ENCODE data around the gene ALDH1L1. TPM values are rescaled to one million over a fixed set of nuclear protein-coding genes. Genes with fewer than 3 reads are reported as not detected.

ALDH1L1 gene
- total and polyA plus RNA-seq, 7 experiments from 2014 or later = not detected

DNA sequence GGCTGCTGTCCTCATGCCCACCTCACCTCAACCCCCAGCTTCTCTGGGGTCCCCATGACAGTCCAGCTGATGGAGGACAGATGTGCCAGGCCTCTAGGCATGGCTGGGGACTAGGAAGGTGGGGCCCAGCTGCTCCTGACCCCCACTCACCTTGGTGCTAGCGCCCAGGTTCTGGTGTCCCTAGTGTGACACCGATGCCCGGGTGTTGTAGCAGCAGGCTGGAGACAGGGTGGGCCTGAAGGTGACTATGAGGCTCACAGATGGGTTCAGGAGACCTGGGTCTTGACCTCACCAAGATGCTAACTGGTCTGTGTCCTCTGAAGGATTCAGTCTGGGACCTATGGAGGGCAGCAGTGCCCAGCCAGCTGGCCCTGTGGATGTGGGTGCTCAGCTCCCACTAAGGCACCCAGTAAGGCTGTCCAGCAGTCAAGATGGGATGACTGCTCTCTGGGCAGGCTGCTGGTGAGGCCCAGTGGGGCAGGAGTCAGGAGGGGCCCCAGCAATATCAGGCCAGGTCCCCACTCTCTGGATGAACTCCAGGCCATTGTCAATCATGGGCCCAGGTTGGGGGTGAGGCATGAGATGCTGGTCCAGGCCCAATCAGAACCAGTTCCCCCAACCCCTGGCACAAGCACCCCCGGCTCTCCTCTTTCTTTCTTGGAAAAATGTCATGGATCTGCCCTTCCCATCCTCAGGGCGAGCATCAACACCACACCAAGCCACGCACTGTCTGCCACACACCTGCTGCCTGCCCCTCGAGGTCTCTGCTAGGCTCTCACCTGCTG is 33.0 kb downstream of the ALDH1L1 start:
- Histone ChIP-seq H3K9me3 (ENCODE audit: control insufficient read depth in 2 of 3, low read length in 3 of 3) (no peaks in the 10 kb centered on the region), H3K27ac (ENCODE audit: low read depth, low read length) (no peak overlapping the region), H3K36me3 (ENCODE audit: control insufficient read depth in 2 of 3, insufficient read depth in 3 of 3, low read length in 3 of 3) (no peaks in the 10 kb centered on the region), H3K27me3 (ENCODE audit: control insufficient read depth in 2 of 2, insufficient read depth in 2 of 2, low read length in 2 of 2) (no peaks in the 10 kb centered on the region), H3K4me3 (ENCODE audit: low read length) (no peak overlapping the region), H3K4me1 (ENCODE audit: control insufficient read depth in 2 of 2, insufficient read depth in 2 of 2, low read length in 2 of 2) (no peaks in the 10 kb centered on the region)
- H3K4me1 Mint-ChIP-seq = no peaks in the 10 kb centered on the region
- no peaks in the 10 kb centered on the region for H3K36me3 Mint-ChIP-seq
- POLR2A ChIA-PET = no interaction called here
- intact Hi-C loops (cut with micrococcal nuclease) = no loop called here
- DNase-seq (peak in 1 of 9 donors; percentile 4), ATAC-seq (no peak)
- no peaks in the 10 kb centered on the region for H3K9me3 Mint-ChIP-seq
- no peak overlapping the region for H3K27ac Mint-ChIP-seq
- CTCF ChIA-PET = no interaction called here
- H3K27me3 Mint-ChIP-seq = peaks cover 0 to 15% (median 0%) of the 10 kb centered on the region in 5 donors
- H3K4me3 Mint-ChIP-seq = no peak overlapping the region

- H3K27ac ChIP-seq (ENCODE audit: low read depth, low read length) = no peak overlapping the region
- no peaks in the 10 kb centered on the region for H3K27me3 ChIP-seq (ENCODE audit: control insufficient read depth in 2 of 2, insufficient read depth in 2 of 2, low read length in 2 of 2)
- no peaks in the 10 kb centered on the region for H3K9me3 ChIP-seq (ENCODE audit: control insufficient read depth in 2 of 3, low read length in 3 of 3)
- no peaks in the 10 kb centered on the region for H3K36me3 ChIP-seq (ENCODE audit: control insufficient read depth in 2 of 3, insufficient read depth in 3 of 3, low read length in 3 of 3)
- ATAC-seq (peak; percentile 15), DNase-seq (no peak)
- Mint-ChIP-seq H3K27ac (no peak overlapping the region), H3K4me1 (no peaks in the 10 kb centered on the region), H3K27me3 (peaks cover 0 to 19% (median under 1%) of the 10 kb centered on the region in 5 donors), H3K9me3 (no peaks in the 10 kb centered on the region), H3K4me3 (no peak overlapping the region), H3K36me3 (no peaks in the 10 kb centered on the region)
- no peaks in the 10 kb centered on the region for H3K4me1 ChIP-seq (ENCODE audit: control insufficient read depth in 2 of 2, insufficient read depth in 2 of 2, low read length in 2 of 2)
- ChIA-PET POLR2A (no interaction called here), CTCF (no interaction called here)
- intact Hi-C loops (cut with micrococcal nuclease) = no loop called here
- H3K4me3 ChIP-seq (ENCODE audit: low read length) = no peak overlapping the region
Observed at GRCh38 chr3:126146525-126147146, 33.8 kb downstream of the ALDH1L1 start.

- Histone ChIP-seq H3K36me3 (ENCODE audit: control insufficient read depth in 2 of 3, insufficient read depth in 3 of 3, low read length in 3 of 3) (no peaks in the 10 kb centered on the region), H3K27ac (ENCODE audit: low read depth, low read length) (no peak overlapping the region), H3K27me3 (ENCODE audit: control insufficient read depth in 2 of 2, insufficient read depth in 2 of 2, low read length in 2 of 2) (no peaks in the 10 kb centered on the region), H3K4me3 (ENCODE audit: low read length) (no peak overlapping the region), H3K4me1 (ENCODE audit: control insufficient read depth in 2 of 2, insufficient read depth in 2 of 2, low read length in 2 of 2) (no peaks in the 10 kb centered on the region), H3K9me3 (ENCODE audit: control insufficient read depth in 2 of 3, low read length in 3 of 3) (no peaks in the 10 kb centered on the region)
- ATAC-seq = no peak
- no peak overlapping the region for H3K4me3 Mint-ChIP-seq
- POLR2A ChIA-PET = no interaction called here
- DNase-seq = no peak
- no peak overlapping the region for H3K27ac Mint-ChIP-seq
- no peaks in the 10 kb centered on the region for H3K36me3 Mint-ChIP-seq
- H3K27me3 Mint-ChIP-seq = peaks cover 0 to 25% (median 5%) of the 10 kb centered on the region in 5 donors
- H3K4me1 Mint-ChIP-seq = no peaks in the 10 kb centered on the region
- intact Hi-C loops (cut with micrococcal nuclease) = no loop called here
- H3K9me3 Mint-ChIP-seq = no peaks in the 10 kb centered on the region
- CTCF ChIA-PET = no interaction called here
Observed at GRCh38 chr3:126146034-126146433, 34.4 kb downstream of the ALDH1L1 start.

GRCh38 chr3:126142652-126143051 is 37.7 kb downstream of the ALDH1L1 start:
- ATAC-seq (no peak), DNase-seq (no peak)
- Mint-ChIP-seq H3K36me3 (no peaks in the 10 kb centered on the region), H3K4me1 (peaks cover 0 to 1% (median 0%) of the 10 kb centered on the region in 7 donors), H3K27ac (no peak overlapping the region), H3K9me3 (no peaks in the 10 kb centered on the region), H3K27me3 (peaks cover 14 to 47% (median 26%) of the 10 kb centered on the region in 5 donors), H3K4me3 (no peak overlapping the region)
- ChIA-PET CTCF (no interaction called here), POLR2A (no interaction called here)
- H3K9me3 ChIP-seq (ENCODE audit: control insufficient read depth in 2 of 3, low read length in 3 of 3) = no peaks in the 10 kb centered on the region
- H3K4me1 ChIP-seq (ENCODE audit: control insufficient read depth in 2 of 2, insufficient read depth in 2 of 2, low read length in 2 of 2) = no peaks in the 10 kb centered on the region
- H3K36me3 ChIP-seq (ENCODE audit: control insufficient read depth in 2 of 3, insufficient read depth in 3 of 3, low read length in 3 of 3) = no peaks in the 10 kb centered on the region
- H3K27me3 ChIP-seq (ENCODE audit: control insufficient read depth in 2 of 2, insufficient read depth in 2 of 2, low read length in 2 of 2) = no peaks in the 10 kb centered on the region
- H3K4me3 ChIP-seq (ENCODE audit: low read length) = no peak overlapping the region
- H3K27ac ChIP-seq (ENCODE audit: low read depth, low read length) = no peak overlapping the region
- intact Hi-C loops (cut with micrococcal nuclease) = no loop called here

- H3K27me3 ChIP-seq (ENCODE audit: control insufficient read depth in 2 of 2, insufficient read depth in 2 of 2, low read length in 2 of 2) = no peaks in the 10 kb centered on the region
- Mint-ChIP-seq H3K27ac (no peak overlapping the region), H3K36me3 (no peaks in the 10 kb centered on the region), H3K9me3 (no peaks in the 10 kb centered on the region), H3K4me1 (peaks cover 0 to 4% (median 0%) of the 10 kb centered on the region in 7 donors), H3K4me3 (no peak overlapping the region), H3K27me3 (peaks cover 33 to 46% (median 36%) of the 10 kb centered on the region in 5 donors)
- ATAC-seq (no peak), DNase-seq (peak in 2 of 9 donors; percentile 2 to 16)
- intact Hi-C loops (cut with micrococcal nuclease) = loop anchor here in 1 of 2 donors (10.0 kb wide), 1 partner anchor 1407 kb away; no protein-coding TSS in a partner anchor
- H3K36me3 ChIP-seq (ENCODE audit: control insufficient read depth in 2 of 3, insufficient read depth in 3 of 3, low read length in 3 of 3) = no peaks in the 10 kb centered on the region
- H3K4me1 ChIP-seq (ENCODE audit: control insufficient read depth in 2 of 2, insufficient read depth in 2 of 2, low read length in 2 of 2) = no peaks in the 10 kb centered on the region
- H3K27ac ChIP-seq (ENCODE audit: low read depth, low read length) = no peak overlapping the region
- POLR2A ChIA-PET = no interaction called here
- no peaks in the 10 kb centered on the region for H3K9me3 ChIP-seq (ENCODE audit: control insufficient read depth in 2 of 3, low read length in 3 of 3)
- no peak overlapping the region for H3K4me3 ChIP-seq (ENCODE audit: low read length)
- CTCF ChIA-PET = no interaction called here
Observed at GRCh38 chr3:126137490-126138130, 42.8 kb downstream of the ALDH1L1 start.

- Histone ChIP-seq H3K27me3 (ENCODE audit: control insufficient read depth in 2 of 2, insufficient read depth in 2 of 2, low read length in 2 of 2) (no peaks in the 10 kb centered on the region), H3K36me3 (ENCODE audit: control insufficient read depth in 2 of 3, insufficient read depth in 3 of 3, low read length in 3 of 3) (no peaks in the 10 kb centered on the region), H3K9me3 (ENCODE audit: control insufficient read depth in 2 of 3, low read length in 3 of 3) (no peaks in the 10 kb centered on the region), H3K27ac (ENCODE audit: low read depth, low read length) (no peak overlapping the region), H3K4me1 (ENCODE audit: control insufficient read depth in 2 of 2, insufficient read depth in 2 of 2, low read length in 2 of 2) (no peaks in the 10 kb centered on the region), H3K4me3 (ENCODE audit: low read length) (no peak overlapping the region)
- H3K4me1 Mint-ChIP-seq = peaks cover 0 to 4% (median 0%) of the 10 kb centered on the region in 7 donors
- H3K27ac Mint-ChIP-seq = no peak overlapping the region
- intact Hi-C loops (cut with micrococcal nuclease) = loop anchor here in 1 of 2 donors (10.0 kb wide), 1 partner anchor 1408 kb away; no protein-coding TSS in a partner anchor
- no peak overlapping the region for H3K4me3 Mint-ChIP-seq
- no peak for ATAC-seq
- no peaks in the 10 kb centered on the region for H3K9me3 Mint-ChIP-seq
- ChIA-PET POLR2A (no interaction called here), CTCF (no interaction called here)
- H3K36me3 Mint-ChIP-seq = no peaks in the 10 kb centered on the region
- peak in 2 of 9 donors; percentile 1 to 4 for DNase-seq
- H3K27me3 Mint-ChIP-seq = peaks cover 28 to 46% (median 41%) of the 10 kb centered on the region in 5 donors
Observed at GRCh38 chr3:126136428-126137220, 43.8 kb downstream of the ALDH1L1 start.

Measured in naive thymus-derived CD4-positive, alpha-beta T cell (primary cell).